NCI-H128 (cell line): ENCODE measurements around the gene FAM131B.
"Not testable (repeated sequence)": the region's sequence is repeated elsewhere in the genome, so short reads cannot be mapped to it uniquely, and the experiment has no call there.

ENCODE experiments used
- DNase-seq: peaks from one replicate; lab custom pipeline; 2025; ENCODE audit not compliant: unreplicated experiment; lab: John Stamatoyannopoulos, UW

Gene FAM131B

DNA sequence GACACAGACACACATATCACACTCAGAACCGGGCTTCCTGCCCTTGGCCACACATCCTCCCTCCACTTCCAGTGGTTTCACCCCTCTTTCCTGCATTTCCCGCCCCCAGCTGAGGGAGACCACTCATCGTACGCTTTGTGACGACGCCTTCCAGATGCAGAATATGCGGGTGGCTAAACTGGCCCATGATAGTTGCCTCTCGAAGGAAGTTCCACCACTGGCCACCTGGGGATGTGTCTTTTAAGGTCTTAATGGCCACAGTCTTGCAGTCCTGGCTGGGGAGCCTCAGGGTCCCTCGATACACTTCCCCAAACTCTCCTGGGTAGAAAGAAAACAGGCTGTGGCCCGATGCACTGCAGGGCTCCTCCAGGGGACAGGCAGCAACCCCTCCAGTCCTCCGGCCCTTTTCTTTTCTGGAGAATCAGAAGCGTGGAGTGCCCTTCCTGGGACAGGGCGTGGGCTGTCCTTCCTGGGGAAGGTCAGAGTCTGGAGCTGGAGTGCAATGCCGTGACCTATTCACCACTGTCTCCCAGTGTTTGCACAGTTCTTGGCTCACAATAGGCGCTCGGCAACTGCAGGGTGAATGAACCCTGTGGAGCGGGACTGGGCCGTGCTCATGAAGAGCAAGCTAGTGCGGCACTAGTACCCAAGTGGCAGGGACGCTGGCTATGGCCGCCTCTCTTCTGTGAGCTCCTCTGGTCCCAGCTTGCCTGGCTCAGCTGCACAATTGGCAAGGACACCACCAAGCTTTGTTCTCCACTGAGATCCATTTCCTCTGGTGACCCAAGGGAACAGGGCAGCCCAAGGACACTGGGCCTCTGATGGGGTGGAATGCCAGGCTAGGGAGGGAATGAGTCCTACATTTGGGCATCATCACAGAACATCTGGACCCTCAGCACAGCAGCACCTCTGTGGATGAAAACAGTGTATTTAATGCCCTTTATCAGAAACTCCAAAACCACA lies 33.0 kb upstream of the FAM131B start:
- no peak for DNase-seq

DNA sequence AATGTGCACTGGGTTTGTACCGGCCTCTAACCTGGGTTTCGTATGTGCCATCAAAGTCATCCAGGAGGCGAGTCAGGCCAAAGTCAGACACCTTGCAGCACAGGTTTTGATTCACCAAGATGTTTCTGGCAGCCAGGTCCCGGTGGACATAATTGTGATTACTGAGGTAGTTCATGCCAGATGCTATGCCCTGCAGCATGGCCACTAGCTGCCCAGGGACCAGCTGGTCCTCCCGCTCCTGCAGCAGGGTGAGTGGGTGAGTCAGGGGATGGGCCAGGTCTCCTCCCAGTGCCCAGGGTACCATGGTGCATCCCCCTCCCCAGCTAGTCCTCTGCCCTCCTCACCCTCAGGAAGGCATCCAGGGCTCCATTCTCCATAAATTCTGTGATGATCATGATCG lies 32.3 kb upstream of the FAM131B start:
- no peak for DNase-seq

GRCh38 chr7:143394068-143394467 lies 31.6 kb upstream of the FAM131B start:
- no peak for DNase-seq

- no peak for DNase-seq
Observed at GRCh38 chr7:143393267-143394041, 30.9 kb upstream of the FAM131B start.

GRCh38 chr7:143392875-143393266 lies 30.4 kb upstream of the FAM131B start:
- DNase-seq: no peak

- DNase-seq: not testable (repeated sequence)
Observed at GRCh38 chr7:143392427-143392826, 29.9 kb upstream of the FAM131B start.

GRCh38 chr7:143391462-143392404 lies 29.2 kb upstream of the FAM131B start:
- DNase-seq: no peak

DNA sequence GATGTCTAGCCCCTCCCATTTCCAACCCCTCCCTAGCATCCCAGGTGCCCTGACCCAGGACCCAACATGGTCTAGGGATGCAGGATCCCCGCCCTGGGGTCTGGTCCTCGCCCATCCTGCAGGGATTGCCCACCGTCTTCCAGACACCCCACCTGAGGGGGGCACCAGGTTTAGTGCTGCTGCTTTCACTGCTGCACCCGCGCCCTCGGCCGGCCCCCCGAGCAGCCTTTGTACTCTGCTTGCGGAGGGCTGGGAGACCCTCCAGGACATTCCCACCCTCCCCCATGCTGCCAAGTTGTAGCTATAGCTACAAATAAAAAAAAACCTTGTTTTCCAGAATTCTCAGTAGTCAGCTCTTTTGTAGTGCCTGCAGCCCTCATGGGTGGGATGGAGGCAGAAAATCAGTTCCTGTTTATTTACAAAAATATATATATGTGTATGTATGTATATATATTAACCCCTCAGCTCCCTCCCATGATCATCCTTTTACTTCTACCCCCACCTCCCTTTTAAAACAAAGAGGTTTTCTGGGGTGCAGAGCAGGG lies 28.3 kb upstream of the FAM131B start:
- no peak for DNase-seq

DNA sequence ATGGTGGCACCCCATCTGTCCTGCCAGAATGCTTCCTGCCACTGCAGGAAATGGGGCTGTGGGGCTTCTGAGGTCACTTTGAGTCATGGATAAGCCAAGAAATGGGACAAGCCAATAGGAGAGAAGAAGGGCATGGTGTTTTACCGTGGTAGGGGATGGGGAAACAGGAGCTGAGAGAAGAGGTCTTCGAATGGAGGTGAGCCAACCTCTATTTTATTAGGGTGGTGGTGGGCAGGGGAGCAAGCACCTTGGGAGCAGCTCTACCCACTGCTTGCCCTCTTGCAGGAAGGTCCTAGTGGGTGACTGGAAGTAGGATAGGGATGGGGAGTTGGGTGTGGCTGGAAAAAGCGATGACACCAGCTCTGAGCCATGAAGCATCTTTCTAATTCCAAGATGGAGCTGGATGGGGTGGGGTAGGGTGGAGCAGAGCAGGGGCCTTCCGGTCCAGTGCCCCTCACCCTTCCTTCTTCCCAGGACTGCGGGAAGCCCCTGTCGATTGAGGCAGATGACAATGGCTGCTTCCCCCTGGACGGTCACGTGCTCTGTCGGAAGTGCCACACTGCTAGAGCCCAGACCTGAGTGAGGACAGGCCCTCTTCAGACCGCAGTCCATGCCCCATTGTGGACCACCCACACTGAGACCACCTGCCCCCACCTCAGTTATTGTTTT lies 27.7 kb upstream of the FAM131B start:
- no peak for DNase-seq

GRCh38 chr7:143389316-143390103 lies 27.0 kb upstream of the FAM131B start:
- no peak for DNase-seq

- DNase-seq: no peak
Observed at GRCh38 chr7:143388491-143389101, 26.1 kb upstream of the FAM131B start.

DNA sequence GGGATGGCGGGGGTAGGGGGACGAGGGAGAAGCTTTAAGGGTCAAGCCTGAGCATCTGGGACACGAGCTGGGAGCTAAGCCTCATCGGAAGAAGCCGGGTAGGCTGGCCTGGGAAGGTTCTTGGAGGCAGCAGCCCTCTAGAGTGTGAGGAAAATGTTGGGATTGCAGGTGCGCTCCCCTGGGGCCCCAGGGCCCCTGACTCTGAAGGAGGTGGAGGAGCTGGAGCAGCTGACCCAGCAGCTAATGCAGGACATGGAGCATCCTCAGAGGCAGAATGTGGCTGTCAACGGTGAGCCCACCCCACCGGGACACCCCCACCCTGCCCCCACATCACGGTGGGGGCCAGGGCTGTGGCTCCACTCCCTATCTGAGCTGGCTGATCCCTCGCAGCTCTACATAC lies 25.5 kb upstream of the FAM131B start:
- DNase-seq: no peak

DNA sequence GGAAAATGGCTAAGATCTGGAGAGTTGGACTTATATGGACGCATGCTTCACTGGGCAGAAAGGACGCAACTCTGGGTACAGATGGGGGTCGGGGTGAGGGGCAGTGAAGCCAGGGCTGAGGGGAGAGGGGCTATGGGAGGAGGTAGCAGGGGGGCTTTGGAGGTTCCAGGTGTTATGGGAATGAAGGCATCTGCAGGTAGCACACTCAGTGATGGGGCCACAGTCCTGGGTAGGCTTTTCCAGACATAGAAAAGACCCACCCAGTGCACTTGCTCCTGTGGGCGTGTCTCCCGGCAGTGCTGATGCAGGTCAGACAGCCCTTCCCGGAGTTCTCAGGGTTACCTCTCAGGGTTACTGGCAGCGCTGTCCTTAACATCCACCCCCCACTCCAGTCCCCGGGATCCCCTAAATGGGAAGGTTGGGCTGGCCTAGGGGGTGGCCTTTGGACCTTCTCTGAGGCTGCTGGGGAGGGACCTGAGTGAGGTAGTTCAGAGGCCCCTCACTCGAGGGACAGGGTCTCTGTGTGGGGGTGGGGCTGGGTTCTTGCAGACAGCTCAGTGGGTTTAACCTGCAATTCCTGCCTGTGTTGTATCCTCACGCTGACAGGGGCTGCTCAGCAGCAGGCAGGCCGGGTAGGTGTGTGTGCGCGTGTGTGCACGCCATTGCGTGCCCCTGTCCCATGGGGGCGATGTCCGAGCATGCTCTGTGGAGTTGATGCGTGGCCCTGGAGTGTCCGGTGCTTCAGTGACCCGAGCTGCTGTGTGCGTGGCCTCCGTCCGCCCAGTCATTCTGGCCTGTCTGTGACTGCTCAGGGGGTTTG lies 24.9 kb upstream of the FAM131B start:
- no peak for DNase-seq

- no peak for DNase-seq
Observed at GRCh38 chr7:143385891-143386781, 23.6 kb upstream of the FAM131B start.

- DNase-seq: no peak
Observed at GRCh38 chr7:143384661-143385631, 22.4 kb upstream of the FAM131B start.

DNA sequence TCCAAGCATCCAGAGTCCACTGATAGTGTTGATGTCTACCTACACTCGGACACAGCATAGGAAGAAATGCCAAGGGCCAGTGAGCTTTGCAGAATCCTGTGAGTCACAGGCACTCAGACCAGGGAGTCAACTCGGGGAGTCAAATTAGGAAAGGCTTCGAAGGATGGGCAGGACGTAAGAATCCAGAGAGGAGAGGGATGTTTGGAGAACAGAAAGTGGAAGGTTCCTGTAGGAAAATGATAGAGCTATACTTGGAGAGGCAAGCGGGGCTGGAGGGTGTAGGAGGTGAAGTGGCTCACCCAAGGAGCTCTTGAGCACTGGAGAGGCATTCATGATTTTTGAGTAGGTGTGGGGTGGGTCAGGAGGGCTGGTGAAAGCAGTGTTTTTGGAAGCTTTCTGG lies 21.6 kb upstream of the FAM131B start:
- DNase-seq: no peak
